Stimulated activated CD8-positive, alpha-beta memory T cell treated with anti-CD3 and anti-CD28 coated beads, Interleukin-15, amount 100 ng/mL, for 48 hours (primary cell): ENCODE results near the gene ARL16.

Source experiments
- DNase-seq, 2 donors: peaks; one replicate each; pipeline ENCODE4 v3.0.0-alpha.2; 2020; ENCODE audit warnings: low read depth in 2 of 2

The ARL16 gene

GRCh38 chr17:81712468-81713003 is 28.9 kb upstream of the ARL16 start:
- peak in 1 of 2 donors; percentile 21 for DNase-seq

- peak; percentile 81 to 83 for DNase-seq
These were observed 28.3 kb upstream of the ARL16 start, which contains the start of gene SLC25A10 for GRCh38 chr17:81711814-81712467. SLC25A10 (plus strand) TSS chr17:81712284; CDS start chr17:81712427, 143 bp downstream.

DNA sequence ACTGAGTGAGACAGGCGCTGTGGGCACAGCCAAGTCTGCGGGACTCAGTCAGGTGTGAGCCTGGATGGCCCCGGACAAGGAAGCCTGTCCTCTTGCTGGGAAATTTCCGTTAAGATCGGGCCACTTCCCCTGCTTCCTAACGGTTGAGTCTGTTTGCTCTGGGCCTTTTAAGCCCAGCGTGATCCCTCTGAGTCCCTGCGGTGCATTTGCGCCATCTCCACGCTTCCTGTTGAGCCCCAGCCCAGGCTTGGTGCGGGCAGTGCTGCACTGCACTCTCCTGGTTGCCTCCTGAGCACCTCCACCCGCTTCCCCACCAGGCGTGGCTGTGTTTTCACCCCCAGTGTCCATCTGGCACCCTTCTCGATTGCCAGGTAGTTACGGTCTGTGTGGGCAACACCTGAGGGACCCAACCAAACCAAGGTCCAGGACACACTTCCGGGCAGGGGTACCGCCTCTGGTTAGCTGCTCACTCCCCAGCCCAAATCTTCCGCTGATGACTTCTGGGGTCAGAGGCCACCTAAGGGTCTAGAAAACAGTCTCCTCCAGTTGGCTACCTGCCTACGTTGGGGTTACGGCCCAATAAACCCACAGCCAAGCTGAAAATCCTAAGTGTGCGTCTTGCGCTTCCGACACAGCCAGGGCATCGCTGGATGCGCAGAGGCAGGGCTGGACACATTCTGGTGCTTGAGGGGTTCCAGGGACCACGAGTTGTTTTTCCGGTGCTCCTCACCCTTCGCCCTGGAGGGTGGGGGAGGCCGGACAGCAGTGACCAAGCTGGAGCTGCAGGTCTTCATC is 27.1 kb upstream of the ARL16 start:
- DNase-seq = no peak

- no peak for DNase-seq
These were observed 25.2 kb upstream of the ARL16 start for GRCh38 chr17:81708739-81709185.

DNA sequence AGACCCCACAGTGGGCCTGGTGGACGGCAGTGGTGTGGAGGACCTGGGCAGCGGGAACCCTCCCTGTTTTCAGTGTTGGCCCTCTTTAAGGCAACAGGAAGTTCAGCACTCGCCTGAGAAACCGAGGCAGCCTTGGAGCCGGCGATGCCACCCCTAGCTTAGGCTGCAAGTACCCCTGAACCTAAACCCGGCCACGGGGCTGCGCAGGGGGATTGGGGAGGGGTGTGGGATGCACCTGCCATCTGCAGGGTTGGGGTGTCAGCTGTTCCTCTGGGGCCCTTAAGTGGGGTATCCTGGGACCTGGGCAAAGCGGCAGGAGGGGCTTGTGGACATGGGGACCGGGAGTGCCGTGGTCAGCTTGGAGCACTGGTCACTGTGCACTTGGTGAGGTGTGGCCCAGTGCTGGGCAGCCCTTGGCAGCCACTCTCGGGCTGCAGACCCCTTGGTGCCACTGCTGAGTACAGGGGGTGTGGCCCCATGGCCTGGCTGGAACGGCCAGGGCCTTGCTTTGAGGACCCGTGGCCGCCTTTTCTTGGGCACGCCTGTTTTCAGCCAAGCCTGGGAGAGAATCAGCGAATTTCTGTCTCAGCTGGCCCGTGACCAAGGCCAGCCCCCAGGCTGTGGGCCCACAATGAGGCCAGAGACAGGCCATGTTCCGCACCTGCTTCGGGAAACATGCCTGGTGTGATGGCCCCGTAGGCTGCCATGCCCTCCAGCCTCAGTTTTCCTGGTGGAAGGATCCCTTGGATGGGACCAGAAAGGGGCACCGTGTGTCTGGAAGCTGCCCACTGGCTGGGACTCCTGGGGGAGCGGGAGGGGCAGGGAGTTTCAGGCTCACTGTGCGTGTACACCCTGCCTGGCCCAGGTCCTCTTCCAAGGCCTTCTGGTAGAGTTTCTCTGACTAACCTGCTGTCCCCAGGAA is 24.4 kb upstream of the ARL16 start:
- no peak for DNase-seq

DNA sequence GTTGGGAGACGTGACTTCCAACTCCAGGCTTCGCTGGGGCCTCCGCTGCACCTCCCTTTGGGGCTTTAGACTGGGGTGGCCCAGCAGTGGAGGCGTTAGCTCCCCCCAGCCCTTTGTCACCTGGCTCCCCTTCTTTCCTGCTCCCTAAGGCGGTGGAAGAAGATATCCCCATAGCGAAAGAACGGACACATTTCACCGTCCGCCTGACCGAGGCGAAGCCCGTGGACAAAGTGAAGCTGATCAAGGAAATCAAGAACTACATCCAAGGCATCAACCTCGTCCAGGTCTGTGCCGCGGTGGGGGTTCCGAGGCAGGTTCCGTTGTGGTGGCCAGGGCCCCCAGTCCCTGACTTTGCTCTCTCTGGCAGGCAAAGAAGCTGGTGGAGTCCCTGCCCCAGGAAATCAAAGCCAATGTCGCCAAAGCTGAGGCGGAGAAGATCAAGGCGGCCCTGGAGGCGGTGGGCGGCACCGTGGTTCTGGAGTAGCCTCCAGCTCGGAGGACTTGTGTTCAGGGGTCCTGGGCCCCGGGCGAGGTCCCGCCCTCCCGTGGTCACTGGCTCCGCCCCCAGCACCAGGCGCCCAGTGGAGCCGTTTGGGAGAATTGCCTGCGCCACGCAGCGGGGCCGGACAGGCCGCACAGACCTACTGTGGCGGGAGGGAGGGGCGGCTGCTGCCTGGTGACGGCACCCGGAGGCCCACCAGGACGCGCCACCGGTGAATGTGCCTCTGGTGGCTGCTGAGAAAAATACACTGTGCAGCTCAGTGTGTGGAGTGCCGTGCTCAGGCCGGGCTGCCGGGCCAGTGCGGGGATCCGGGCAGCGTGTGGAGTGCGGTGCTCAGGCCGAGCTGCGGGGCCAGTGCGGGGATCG is 23.4 kb upstream of the ARL16 start:
- no peak for DNase-seq

- no peak for DNase-seq
These were observed 22.6 kb upstream of the ARL16 start for GRCh38 chr17:81706232-81706611.

- no peak for DNase-seq
These were observed 22.1 kb upstream of the ARL16 start for GRCh38 chr17:81705518-81706231.

GRCh38 chr17:81703747-81704654 is 20.4 kb upstream of the ARL16 start:
- DNase-seq = no peak

GRCh38 chr17:81702934-81703746 is 19.5 kb upstream of the ARL16 start, which contains the start of gene MRPL12:
MRPL12 (plus strand) TSS chr17:81703367; CDS start chr17:81703502, 135 bp downstream.
- DNase-seq = peak; percentile 85 to 86

- no peak for DNase-seq
These were observed 17.9 kb upstream of the ARL16 start for GRCh38 chr17:81701288-81702071.

GRCh38 chr17:81700353-81701287 is 17.0 kb upstream of the ARL16 start:
- DNase-seq = no peak

- no peak for DNase-seq
These were observed 13.9 kb upstream of the ARL16 start for GRCh38 chr17:81697261-81698044.

DNA sequence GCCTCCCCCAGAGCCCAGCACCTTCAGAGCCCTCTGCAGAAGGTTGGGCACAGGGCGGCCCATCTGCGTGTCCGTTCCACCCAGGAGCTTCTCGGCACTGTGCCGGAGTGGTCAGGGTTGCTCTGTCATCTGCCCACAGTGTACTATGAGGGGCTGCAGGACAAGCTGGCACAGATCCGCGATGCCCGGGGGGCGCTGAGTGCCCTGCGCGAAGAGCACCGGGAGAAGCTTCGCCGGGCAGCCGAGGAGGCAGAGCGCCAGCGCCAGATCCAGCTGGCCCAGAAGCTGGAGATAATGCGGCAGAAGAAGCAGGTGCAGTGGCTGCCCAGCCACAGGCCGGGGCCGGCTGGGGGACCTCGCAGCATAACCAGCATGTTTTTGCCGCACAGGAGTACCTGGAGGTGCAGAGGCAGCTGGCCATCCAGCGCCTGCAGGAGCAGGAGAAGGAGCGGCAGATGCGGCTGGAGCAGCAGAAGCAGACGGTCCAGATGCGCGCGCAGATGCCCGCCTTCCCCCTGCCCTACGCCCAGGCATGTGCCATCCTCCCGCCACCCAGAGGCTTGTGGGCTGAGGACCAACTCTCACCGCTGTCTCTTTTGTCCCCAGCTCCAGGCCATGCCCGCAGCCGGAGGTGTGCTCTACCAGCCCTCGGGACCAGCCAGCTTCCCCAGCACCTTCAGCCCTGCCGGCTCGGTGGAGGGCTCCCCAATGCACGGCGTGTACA is 12.8 kb upstream of the ARL16 start:
- no peak for DNase-seq

DNA sequence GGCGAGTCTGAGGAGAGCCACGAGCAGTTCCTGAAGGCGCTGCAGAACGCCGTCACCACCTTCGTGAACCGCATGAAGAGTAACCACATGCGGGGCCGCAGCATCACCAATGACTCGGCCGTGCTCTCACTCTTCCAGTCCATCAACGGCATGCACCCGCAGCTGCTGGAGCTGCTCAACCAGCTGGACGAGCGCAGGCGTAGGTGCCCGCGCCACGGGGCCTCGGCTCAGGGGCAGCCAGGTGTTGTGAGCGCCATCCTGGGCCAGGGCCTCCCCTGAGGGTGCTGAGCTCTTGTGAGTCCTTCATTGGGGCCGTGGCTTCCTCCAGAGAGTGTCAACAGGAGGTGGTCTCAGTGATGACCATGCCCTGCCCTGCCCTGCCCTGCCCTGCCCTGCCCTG is 12.2 kb upstream of the ARL16 start:
- no peak for DNase-seq
